ENCODE data around the gene NKD2.

- TF ChIP-seq POLR2A (IDR thresholded peaks at IDR 0.05), result no peak
- TF ChIP-seq CTCF (IDR thresholded peaks at IDR 0.05), result no peak
Observed at GRCh38 chr5:1003296-1003937, 5.2 kb upstream of the NKD2 start.
